DOHH2 (cell line): ENCODE measurements around the gene NBEA.
A peak's percentile ranks its signal among the peaks of the same experiment; 100 is the strongest.

ENCODE experiments used
- H3F3A ChIP-seq: fragments of 200-600 bp; sonication (generic), shearing (Covaris generic); 2 replicates; pipeline ENCODE4 v1.6.0; 2016; ENCODE audit warnings: antibody characterized with exemption, mild to moderate bottlenecking; ENCODE audit not compliant: control insufficient read depth, insufficient read depth
- H3K27ac ChIP-seq: fragments of 200-600 bp; sonication (generic); 2 replicates; pipeline ENCODE4 v1.5.1; 2014; ENCODE audit warnings: low read depth, mild to moderate bottlenecking, low read length, moderate library complexity
- H3K27me3 ChIP-seq: fragments of 200-600 bp; sonication (generic); 2 replicates; pipeline ENCODE4 v1.6.1; 2014; ENCODE audit warnings: mild to moderate bottlenecking, low read length, mixed read lengths; ENCODE audit not compliant: control insufficient read depth
- H3K36me3 ChIP-seq: fragments of 200-600 bp; sonication (generic); 2 replicates; pipeline ENCODE4 v1.6.1; 2014; ENCODE audit warnings: mild to moderate bottlenecking, low read length, moderate library complexity, mixed read lengths; ENCODE audit not compliant: control insufficient read depth
- H3K4me1 ChIP-seq: fragments of 200-600 bp; sonication (generic); 2 replicates; pipeline ENCODE4 v1.6.1; 2014; ENCODE audit warnings: mild to moderate bottlenecking, low read length, mixed read lengths; ENCODE audit not compliant: control insufficient read depth
- H3K4me2 ChIP-seq: fragments of 200-600 bp; sonication (generic); 2 replicates; pipeline ENCODE4 v1.6.0; 2014; ENCODE audit warnings: mild to moderate bottlenecking, low read length, moderate library complexity
- H3K4me3 ChIP-seq: fragments of 200-600 bp; sonication (generic); 2 replicates; pipeline ENCODE4 v1.5.1; 2014; ENCODE audit warnings: mild to moderate bottlenecking, low read length, mixed read lengths
- H3K79me2 ChIP-seq: fragments of 200-600 bp; sonication (generic); 2 replicates; pipeline ENCODE4 v1.6.1; 2014; ENCODE audit warnings: mild to moderate bottlenecking, low read length, mixed read lengths; ENCODE audit not compliant: control insufficient read depth
- H3K9me2 ChIP-seq: fragments of 200-600 bp; sonication (generic); replicated peaks from 2 replicates; pipeline ENCODE4 v1.6.1; 2014; ENCODE audit warnings: mild to moderate bottlenecking, low read length, mixed read lengths; ENCODE audit not compliant: control insufficient read depth
- H3K9me3 ChIP-seq: fragments of 200-600 bp; sonication (generic); 2 replicates; pipeline ENCODE4 v1.6.1; 2014; ENCODE audit warnings: antibody characterized with exemption, low read length, mixed read lengths; ENCODE audit not compliant: control insufficient read depth, insufficient read depth
- H4K20me1 ChIP-seq: fragments of 200-600 bp; sonication (generic); 2 replicates; pipeline ENCODE4 v1.6.0; 2014; ENCODE audit warnings: low read depth, mild to moderate bottlenecking, antibody characterized with exemption, low read length, moderate library complexity; ENCODE audit not compliant: control insufficient read depth, insufficient read depth
- CTCF ChIP-seq: fragments of 200-600 bp; sonication (generic); IDR thresholded peaks from one replicate; pipeline ENCODE4 v1.5.1; 2014; ENCODE audit warnings: antibody characterized with exemption, mild to moderate bottlenecking, low read depth, low read length; ENCODE audit not compliant: poor library complexity, severe bottlenecking
- EZH2phosphoT487 ChIP-seq: fragments of 200-600 bp; sonication (generic); IDR thresholded peaks from 2 replicates; pipeline ENCODE4 v1.6.1; 2017; ENCODE audit warnings: borderline replicate concordance, mild to moderate bottlenecking, antibody characterized with exemption, low read length, moderate library complexity, mixed read lengths

The NBEA gene

GRCh38 chr13:35646056-35646774 is 704.1 kb downstream of the NBEA start:
- Histone ChIP-seq H3K79me2 (no peaks in the 10 kb centered on the region), H3K4me1 (peaks cover 12% of the 10 kb centered on the region), H3K4me2 (peak overlapping the region; percentile 43), H4K20me1 (no peaks in the 10 kb centered on the region), H3K9me3 (no peaks in the 10 kb centered on the region), H3K27me3 (no peaks in the 10 kb centered on the region), H3K36me3 (no peaks in the 10 kb centered on the region), H3K4me3 (no peak overlapping the region), H3K27ac (no peak overlapping the region), H3F3A (0 out of 2 replicates have a peak, but pooled peaks cover 2% of the 10 kb centered on the region), H3K9me2 (no peaks in the 10 kb centered on the region)
- TF ChIP-seq EZH2phosphoT487 (no peak), CTCF (no peak)

DNA sequence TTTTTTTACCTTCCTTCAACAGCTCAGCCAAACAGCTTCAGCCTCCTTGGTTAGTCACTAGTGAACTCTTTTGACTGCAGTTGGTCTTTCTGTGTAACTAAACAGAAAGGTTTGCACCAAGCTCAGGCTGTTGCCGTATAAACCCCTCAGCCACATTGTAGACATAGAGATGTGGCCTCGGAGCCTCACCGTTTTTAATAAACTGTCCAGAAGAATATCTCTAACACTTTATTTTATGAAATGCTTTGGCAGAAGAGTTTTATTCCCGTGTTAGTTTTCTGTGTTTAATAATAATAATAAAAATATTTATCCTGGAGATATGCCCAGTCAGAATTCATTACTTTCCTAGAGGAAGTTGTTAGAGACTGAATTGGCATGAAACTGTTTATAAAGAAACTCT is 706.1 kb downstream of the NBEA start:
- H3K4me2 ChIP-seq: no peak overlapping the region
- no peaks in the 10 kb centered on the region for H3K9me3 ChIP-seq
- H3K4me1 ChIP-seq: peaks cover 12% of the 10 kb centered on the region
- H3K79me2 ChIP-seq: no peaks in the 10 kb centered on the region
- H3K36me3 ChIP-seq: no peaks in the 10 kb centered on the region
- no peaks in the 10 kb centered on the region for H3K9me2 ChIP-seq
- no peak overlapping the region for H3K27ac ChIP-seq
- H4K20me1 ChIP-seq: no peaks in the 10 kb centered on the region
- no peak overlapping the region for H3K4me3 ChIP-seq
- no peaks in the 10 kb centered on the region for H3K27me3 ChIP-seq
- H3F3A ChIP-seq: 0 out of 2 replicates have a peak, but pooled peaks cover 2% of the 10 kb centered on the region
- TF ChIP-seq EZH2phosphoT487 (no peak), CTCF (no peak)

- Histone ChIP-seq H3K27me3 (no peaks in the 10 kb centered on the region), H3K9me2 (no peaks in the 10 kb centered on the region), H3F3A (0 out of 2 replicates have a peak, but pooled peaks cover 2% of the 10 kb centered on the region), H3K4me3 (no peak overlapping the region), H4K20me1 (no peaks in the 10 kb centered on the region), H3K27ac (no peak overlapping the region), H3K4me1 (peaks cover 12% of the 10 kb centered on the region), H3K4me2 (no peak overlapping the region), H3K9me3 (no peaks in the 10 kb centered on the region), H3K36me3 (no peaks in the 10 kb centered on the region), H3K79me2 (no peaks in the 10 kb centered on the region)
- TF ChIP-seq EZH2phosphoT487 (no peak), CTCF (no peak)
Observed at GRCh38 chr13:35649162-35649561, 707.1 kb downstream of the NBEA start.
